HG02678 (cell line): ENCODE data around the gene KRTAP5-8.
"Not testable (repeated sequence)": the region's sequence is repeated elsewhere in the genome, so short reads cannot be mapped to it uniquely, and the experiment has no call there.

Experiments used
- ATAC-seq: cut with Tn5 transposase; IDR thresholded peaks from one replicate; pipeline ENCODE4 v1.9.1; 2021; ENCODE audit warnings: mild to moderate bottlenecking, moderate library complexity; ENCODE audit not compliant: unreplicated experiment

The KRTAP5-8 gene

GRCh38 chr11:71542879-71543777 is 5.3 kb downstream of the KRTAP5-8 start:
- no peak for ATAC-seq

- ATAC-seq: no peak
These were observed 6.0 kb downstream of the KRTAP5-8 start for GRCh38 chr11:71543866-71544265.

- no peak for ATAC-seq
These were observed 6.8 kb downstream of the KRTAP5-8 start for GRCh38 chr11:71544525-71545214.

DNA sequence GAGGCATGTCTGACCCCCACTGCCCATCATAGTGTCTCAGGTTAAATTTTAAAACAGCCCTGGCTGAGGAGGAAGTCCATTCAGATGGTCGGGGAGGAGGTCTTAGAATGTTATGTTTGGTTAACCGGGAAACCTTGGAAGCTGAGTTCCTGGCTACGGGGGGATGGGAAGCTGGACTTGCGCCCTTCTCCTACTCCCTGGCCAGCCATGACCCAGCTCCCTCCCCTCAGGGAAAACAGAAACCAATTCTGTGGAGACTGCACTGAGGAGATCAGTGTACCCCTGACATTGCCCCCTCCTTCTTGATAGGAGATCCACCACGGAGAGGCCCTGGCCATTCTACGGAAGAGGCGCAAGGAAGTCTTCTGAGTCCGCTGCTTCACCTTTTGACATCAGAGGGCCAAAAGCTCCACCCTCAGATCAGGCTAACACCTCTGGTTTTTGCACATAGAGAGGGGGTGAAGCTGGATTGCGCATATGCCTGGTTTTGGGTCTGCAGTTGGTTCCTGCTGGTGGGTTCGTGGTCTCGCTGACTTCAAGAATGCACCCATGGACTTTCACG is 7.7 kb downstream of the KRTAP5-8 start:
- ATAC-seq: no peak

DNA sequence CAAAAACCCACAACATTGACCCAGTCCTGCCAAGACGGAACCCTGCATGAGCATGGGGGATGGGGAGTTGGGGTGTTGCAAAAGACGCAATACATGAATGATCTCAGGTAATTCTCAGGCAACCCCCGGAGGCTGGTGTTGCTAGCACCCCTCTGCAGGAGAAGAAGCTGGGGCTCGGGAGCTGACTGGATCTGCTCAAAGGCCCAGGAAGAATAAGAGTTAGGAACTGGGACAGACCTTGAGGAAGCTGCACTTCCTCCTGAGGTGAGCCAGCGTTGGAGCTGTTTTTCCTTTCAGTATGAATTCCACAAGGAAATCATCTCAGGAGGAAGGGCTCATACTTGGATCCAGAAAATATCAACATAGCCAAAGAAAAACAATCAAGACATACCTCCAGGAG is 10.3 kb downstream of the KRTAP5-8 start, which contains the start of gene KRTAP5-9:
Gene KRTAP5-9 (plus strand): TSS at position 301 of the 400 bp plus-strand sequence. CDS start 238 bp downstream, outside the sequence.
- ATAC-seq: no peak

DNA sequence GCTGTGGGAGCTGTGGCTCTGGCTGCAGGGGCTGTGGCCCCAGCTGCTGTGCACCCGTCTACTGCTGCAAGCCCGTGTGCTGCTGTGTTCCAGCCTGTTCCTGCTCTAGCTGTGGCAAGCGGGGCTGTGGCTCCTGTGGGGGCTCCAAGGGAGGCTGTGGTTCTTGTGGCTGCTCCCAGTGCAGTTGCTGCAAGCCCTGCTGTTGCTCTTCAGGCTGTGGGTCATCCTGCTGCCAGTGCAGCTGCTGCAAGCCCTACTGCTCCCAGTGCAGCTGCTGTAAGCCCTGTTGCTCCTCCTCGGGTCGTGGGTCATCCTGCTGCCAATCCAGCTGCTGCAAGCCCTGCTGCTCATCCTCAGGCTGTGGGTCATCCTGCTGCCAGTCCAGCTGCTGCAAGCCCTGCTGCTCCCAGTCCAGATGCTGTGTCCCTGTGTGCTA is 10.9 kb downstream of the KRTAP5-8 start:
- ATAC-seq: no peak

DNA sequence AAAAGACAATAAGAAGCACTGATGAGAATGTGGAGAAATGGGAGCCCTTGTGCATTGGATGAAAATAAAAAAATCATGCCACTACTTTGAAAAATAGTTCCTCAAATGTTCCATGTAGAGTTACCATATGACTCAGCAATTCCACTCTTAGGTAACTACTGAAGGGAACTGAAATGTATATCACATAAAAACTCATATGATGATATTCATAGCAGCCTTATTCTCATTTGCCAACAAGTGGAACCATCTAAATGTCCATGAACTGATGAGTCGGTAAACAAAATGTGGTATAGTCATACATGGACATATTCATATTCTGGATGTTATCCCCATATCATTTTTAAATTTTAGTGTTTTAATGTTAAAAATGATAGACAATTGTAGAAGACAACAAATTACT is 13.9 kb downstream of the KRTAP5-8 start:
- ATAC-seq: no peak

- no peak for ATAC-seq
These were observed 17.2 kb downstream of the KRTAP5-8 start for GRCh38 chr11:71554996-71555395.

- no peak for ATAC-seq
These were observed 17.7 kb downstream of the KRTAP5-8 start for GRCh38 chr11:71555508-71555907.

GRCh38 chr11:71556018-71556417 is 18.2 kb downstream of the KRTAP5-8 start:
- ATAC-seq: no peak

GRCh38 chr11:71557257-71557656 is 19.4 kb downstream of the KRTAP5-8 start:
- ATAC-seq: no peak

- no peak for ATAC-seq
These were observed 21.2 kb downstream of the KRTAP5-8 start for GRCh38 chr11:71558996-71559395.

DNA sequence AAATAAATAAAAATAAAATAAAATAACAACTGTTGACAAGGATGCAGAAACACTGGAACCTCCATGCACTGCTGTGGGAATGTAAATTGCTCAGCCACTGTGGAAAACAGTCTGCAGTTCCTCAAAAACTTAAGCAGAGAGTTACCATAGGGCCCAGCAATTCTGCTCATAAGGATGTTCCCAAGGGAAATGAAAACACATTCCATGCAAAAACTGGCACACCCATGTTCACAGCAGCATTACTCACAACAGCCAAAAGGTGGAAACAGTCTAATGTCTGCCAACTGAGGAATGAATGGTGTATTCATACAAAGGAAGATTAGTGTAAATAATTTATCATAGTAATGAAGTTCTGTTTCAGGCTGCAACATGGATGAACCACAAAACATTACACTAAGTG is 24.3 kb downstream of the KRTAP5-8 start:
- no peak for ATAC-seq

DNA sequence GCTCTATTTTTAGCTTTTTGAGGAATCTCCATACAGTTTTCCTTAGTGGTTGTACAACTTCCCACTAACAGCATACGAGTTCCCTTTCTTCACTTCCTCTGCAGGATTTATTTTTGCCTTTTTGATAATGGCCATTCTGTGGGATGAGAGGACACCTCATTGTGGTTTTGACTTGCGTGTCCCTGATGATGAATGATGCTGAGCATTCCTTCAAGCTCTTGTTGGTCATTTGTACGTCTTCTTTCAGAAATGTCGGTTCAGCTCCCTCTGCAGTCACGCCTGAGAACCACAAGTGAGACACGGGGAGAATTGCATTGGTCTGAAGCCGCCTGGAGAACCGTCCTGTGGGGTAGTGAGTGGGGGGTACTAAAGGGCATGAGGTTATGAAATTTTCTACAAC is 25.6 kb downstream of the KRTAP5-8 start:
- no peak for ATAC-seq

GRCh38 chr11:71564430-71564829 is 26.6 kb downstream of the KRTAP5-8 start:
- no peak for ATAC-seq

DNA sequence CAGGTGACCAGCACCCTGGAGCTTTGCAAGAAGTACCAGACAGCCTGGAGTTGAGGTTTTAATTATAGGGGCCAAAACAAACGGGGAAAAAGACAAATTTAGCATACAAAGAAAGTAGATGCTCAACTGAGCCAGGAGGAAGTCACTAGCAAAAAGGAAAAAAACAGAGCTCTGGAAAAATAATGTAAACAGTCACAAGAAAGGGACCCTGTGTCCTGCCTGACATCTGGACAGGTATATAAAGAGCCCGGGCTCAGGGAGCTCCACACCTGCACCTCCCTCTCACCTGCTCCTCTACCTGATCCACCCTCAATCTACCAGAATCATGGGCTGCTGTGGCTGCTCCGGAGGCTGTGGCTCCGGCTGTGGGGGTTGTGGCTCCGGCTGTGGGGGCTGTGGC is 27.4 kb downstream of the KRTAP5-8 start, which contains the start of gene KRTAP5-10:
Gene KRTAP5-10 (plus strand): TSS at position 301 of the 400 bp plus-strand sequence. CDS start 25 bp downstream, at position 326.
- ATAC-seq: no peak

DNA sequence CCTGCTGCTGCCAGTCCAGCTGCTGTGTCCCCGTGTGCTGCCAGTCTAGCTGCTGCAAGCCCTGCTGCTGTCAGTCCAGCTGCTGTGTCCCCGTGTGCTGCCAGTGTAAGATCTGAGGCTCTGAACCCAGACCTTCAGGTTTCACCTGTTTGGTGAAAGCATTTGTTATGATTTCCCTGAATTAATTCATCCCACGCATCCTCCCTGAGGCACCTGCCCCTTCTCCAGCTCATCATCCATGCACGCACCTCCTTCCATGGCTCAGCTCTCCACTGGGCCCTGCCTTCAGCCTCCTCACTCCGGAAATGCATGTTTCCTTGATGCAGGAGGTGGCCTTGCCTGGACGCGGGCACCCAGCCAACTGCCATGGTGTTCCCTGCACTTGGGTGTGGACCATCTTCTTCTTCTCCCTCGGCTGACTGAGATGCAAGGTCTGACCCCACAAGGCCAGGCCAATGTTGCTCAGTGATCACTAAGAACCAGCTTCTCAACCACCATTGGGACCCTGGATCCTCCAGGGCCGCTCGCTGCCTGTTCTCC is 28.3 kb downstream of the KRTAP5-8 start:
- no peak for ATAC-seq

DNA sequence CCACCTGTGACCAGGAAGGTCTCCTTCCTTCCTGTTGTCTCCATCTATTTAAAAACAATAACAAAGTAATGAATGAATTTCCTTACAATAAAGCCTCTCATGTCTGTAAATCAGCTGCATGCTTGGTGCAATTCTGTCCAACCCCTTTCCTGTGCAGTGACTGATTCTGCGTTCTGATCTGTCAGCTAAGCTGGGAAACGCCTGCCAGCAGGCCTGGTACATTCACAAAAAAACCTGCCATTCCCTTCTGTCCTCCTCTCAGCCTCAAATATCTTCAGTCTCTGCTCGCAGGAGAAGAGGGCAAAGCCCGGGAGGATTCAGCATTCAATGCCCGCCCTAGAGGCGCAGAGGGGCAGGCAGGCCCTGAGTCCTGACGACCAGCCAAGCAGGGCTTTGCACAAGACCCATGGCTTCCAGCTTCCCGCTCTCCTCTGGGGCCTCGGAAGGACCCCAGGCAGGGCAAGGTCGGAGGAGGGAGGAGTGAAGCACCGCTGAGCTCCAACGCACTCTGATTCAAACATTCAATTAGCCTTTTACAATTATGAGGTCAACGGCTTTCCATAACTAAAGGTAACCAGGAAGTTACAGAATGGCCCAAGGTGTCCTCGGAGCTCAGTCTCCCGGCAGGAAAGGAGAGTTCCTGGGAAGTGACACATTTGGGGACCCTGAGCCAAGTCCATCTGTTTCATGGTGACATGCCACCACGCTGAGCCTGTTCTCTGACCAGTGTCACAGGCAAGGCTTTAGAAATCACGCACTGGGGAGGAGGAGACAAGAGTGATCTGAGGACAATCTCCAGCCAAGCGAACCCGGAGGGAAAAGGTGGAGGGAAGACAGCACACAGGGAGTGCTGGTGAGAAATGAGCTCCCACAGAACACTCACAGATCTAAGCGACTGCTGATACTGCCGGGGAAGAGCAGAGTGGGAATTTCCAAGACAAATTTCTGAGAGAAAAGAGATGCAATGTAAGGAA is 29.1 kb downstream of the KRTAP5-8 start:
- ATAC-seq: not testable (repeated sequence)

- ATAC-seq: not testable (repeated sequence)
These were observed 29.8 kb downstream of the KRTAP5-8 start for GRCh38 chr11:71567633-71568032.
